GM06990 (cell line): ENCODE measurements around the gene PFKP.

Source experiments
- DNase-seq: peaks from one replicate; pipeline ENCODE4 v3.0.0-alpha.2; 2011; ENCODE audit not compliant: insufficient read length; ENCODE audit errors: extremely low read depth
- H3K27me3 ChIP-seq: replicated peaks from 2 replicates; pipeline ENCODE4 v1.6.0; 2011; ENCODE audit warnings: low read length; ENCODE audit not compliant: control insufficient read depth, insufficient read depth
- H3K36me3 ChIP-seq: 2 replicates; pipeline ENCODE4 v1.5.1; 2011; ENCODE audit warnings: low read length; ENCODE audit not compliant: control insufficient read depth, insufficient read depth
- H3K4me3 ChIP-seq: replicated peaks from 2 replicates; pipeline ENCODE4 v1.5.1; 2011; ENCODE audit warnings: low read depth, mild to moderate bottlenecking, control low read depth, low read length
- TF ChIP-seq, protein P1 (sequence below): IDR thresholded peaks from 2 replicates; pipeline ENCODE4 v1.5.1; 2011; ENCODE audit warnings: low read length, control low read depth, mild to moderate bottlenecking, inconsistent platforms; ENCODE audit not compliant: insufficient read depth, poor library complexity, severe bottlenecking

Gene PFKP

DNA sequence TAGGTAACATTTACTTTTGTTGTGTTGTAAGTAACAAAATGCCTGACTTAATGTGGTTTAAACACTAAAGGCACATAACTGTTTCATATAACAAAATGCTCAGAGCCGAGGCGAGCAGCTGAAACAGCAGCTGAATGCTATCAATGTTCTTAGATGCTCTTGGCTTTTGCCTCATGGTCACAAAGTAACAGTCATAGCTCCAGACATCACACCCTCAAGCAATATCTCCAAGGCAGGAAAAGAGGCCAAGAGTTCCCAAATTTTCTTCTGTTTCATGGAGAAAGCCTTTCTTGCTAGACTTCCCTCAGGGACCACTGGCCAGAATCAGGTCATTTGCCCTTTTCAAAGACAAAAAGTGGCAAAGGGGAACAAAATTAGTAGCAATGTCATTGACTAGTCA is 43.5 kb upstream of the PFKP start:
- Histone ChIP-seq H3K27me3 (no peaks in the 10 kb centered on the region; the same call in none of the 2 replicates), H3K4me3 (no peak overlapping the region), H3K36me3 (no peaks in the 10 kb centered on the region)
- no peak for DNase-seq
- TF ChIP-seq, protein P1, sequence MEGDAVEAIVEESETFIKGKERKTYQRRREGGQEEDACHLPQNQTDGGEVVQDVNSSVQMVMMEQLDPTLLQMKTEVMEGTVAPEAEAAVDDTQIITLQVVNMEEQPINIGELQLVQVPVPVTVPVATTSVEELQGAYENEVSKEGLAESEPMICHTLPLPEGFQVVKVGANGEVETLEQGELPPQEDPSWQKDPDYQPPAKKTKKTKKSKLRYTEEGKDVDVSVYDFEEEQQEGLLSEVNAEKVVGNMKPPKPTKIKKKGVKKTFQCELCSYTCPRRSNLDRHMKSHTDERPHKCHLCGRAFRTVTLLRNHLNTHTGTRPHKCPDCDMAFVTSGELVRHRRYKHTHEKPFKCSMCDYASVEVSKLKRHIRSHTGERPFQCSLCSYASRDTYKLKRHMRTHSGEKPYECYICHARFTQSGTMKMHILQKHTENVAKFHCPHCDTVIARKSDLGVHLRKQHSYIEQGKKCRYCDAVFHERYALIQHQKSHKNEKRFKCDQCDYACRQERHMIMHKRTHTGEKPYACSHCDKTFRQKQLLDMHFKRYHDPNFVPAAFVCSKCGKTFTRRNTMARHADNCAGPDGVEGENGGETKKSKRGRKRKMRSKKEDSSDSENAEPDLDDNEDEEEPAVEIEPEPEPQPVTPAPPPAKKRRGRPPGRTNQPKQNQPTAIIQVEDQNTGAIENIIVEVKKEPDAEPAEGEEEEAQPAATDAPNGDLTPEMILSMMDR: no peak

DNA sequence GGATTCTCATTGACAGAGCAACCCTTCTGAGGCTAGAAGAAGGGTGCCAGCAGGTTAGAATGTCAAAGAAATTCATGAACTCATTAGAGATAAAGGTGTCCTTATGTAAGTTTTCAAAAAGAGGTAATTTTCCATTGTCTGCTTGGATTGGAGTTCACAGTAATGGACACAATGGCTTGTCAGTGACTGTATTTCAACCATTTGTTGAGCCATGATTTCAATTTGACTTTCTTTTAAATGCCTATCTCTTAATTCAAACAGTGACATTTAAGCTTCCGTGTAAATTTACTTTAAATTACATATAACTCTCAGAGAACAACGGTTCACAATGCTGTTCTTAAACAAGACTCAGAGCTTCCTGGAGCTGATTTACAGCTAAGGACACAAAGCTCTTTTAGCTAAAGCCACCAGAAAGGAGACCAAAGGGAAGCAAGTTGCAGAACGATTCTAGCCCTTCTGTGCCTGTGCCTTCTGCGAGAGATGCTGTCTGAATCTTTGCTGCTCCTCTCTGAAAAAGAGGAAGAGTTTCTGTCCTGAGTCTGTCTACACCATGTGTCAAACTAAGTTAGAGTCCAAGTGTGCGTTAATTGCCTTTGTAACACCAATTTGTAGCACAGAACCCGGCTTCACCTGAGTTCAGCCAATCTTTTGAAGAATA is 42.2 kb upstream of the PFKP start:
- no peak for DNase-seq
- TF ChIP-seq, protein P1: no peak
- H3K4me3 ChIP-seq: no peak overlapping the region
- no peaks in the 10 kb centered on the region; the same call in none of the 2 replicates for H3K27me3 ChIP-seq
- no peaks in the 10 kb centered on the region for H3K36me3 ChIP-seq

DNA sequence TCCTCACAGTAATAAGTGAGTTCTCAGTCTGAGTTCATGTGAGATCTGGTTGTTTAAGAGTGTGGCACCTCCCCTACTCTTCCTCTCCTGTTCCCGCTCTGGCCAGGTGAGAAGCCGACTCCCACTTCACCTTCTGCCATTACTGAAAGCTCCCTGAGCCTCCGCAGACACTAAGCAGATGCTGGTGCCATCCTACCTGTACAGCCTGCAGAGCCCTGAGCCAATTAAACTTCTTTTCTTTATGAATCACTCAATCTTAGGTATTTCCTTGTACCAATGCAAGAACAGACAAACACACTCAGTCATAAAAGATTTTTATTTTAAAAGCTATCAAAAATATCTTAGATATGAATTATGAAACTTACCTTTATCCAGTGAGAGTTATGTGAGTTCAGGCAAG is 39.5 kb upstream of the PFKP start:
- Histone ChIP-seq H3K36me3 (no peaks in the 10 kb centered on the region), H3K4me3 (no peak overlapping the region), H3K27me3 (no peaks in the 10 kb centered on the region; the same call in 1 of the 2 replicates)
- TF ChIP-seq, protein P1: no peak
- no peak for DNase-seq

DNA sequence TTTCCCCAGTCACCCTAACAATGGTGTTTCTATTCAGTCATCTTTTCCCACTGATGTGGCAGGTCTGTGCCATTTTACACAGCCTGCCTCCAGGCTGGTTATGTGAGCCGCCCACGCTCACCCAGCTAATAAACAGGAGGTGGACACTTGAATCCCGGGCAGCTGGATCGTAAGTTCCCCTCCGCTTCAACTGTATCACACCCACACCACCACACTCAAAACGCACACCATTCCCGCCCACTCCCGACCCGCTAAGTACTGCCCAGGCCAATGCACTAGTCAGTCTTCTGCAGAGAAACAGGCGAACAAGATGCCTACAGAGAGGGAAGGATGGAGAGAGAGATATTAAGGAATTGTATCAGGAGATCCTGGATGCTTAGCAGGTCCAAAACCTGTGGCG is 38.9 kb upstream of the PFKP start:
- no peaks in the 10 kb centered on the region for H3K36me3 ChIP-seq
- TF ChIP-seq, protein P1: no peak

DNA sequence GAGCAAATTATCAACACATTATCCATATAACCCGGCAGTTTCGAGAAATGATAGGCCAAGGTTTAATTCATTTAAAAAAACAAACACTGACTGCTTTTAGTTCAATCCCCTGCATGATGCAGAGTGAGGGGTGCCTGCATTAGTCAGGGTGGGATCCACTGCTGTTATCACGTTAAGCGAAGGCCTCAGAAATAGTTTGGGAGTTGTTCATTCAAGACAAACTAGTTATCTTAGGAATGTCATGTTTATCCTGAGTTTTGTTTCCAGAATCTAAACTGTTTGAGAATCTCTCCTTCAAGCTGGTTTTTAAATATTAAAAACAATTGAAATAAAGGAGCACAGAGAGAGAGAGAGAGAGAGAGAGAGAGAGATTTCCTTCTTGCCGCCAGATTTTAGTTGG is 36.6 kb upstream of the PFKP start:
- H3K4me3 ChIP-seq: no peak overlapping the region
- TF ChIP-seq, protein P1: no peak
- H3K36me3 ChIP-seq: no peaks in the 10 kb centered on the region
- H3K27me3 ChIP-seq: no peaks in the 10 kb centered on the region
- no peak for DNase-seq

More for the DNA sequence above, 38.9 kb upstream of the PFKP start:
- no peak for DNase-seq
- Histone ChIP-seq H3K27me3 (no peaks in the 10 kb centered on the region), H3K4me3 (no peak overlapping the region)

DNA sequence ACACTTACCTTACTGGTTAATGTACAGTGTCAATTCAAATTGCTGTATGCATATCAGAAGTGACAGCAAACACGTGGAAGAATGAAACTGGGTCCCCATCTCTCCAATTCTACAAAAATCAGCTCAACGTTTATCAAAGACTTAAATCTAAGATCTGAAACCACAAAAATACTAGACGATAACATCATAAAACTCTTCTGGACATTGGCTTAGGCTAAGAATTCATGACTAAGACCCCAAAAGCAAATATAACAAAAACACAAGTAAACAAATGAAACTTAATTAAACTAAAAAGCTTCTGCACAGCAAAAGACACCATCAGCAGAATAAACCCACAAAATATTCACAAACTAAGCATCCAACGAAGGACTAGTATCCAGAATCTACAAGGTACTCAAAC is 35.9 kb upstream of the PFKP start:
- TF ChIP-seq, protein P1: no peak
- no peak for DNase-seq
- no peak overlapping the region for H3K4me3 ChIP-seq
- no peaks in the 10 kb centered on the region for H3K36me3 ChIP-seq
- H3K27me3 ChIP-seq: no peaks in the 10 kb centered on the region
